Stimulated activated CD8-positive, alpha-beta memory T cell treated with anti-CD3 and anti-CD28 coated beads, Interleukin-4, amount 100 ng/mL, for 1 hour (primary cell): ENCODE measurements around the gene SH2D3C.

ENCODE experiments used
- DNase-seq, 2 donors: peaks; one replicate each; pipeline ENCODE4 v3.0.0-alpha.2; 2020; ENCODE audit warnings: low read depth in 2 of 2, low spot score in 1 of 2

Gene SH2D3C

DNA sequence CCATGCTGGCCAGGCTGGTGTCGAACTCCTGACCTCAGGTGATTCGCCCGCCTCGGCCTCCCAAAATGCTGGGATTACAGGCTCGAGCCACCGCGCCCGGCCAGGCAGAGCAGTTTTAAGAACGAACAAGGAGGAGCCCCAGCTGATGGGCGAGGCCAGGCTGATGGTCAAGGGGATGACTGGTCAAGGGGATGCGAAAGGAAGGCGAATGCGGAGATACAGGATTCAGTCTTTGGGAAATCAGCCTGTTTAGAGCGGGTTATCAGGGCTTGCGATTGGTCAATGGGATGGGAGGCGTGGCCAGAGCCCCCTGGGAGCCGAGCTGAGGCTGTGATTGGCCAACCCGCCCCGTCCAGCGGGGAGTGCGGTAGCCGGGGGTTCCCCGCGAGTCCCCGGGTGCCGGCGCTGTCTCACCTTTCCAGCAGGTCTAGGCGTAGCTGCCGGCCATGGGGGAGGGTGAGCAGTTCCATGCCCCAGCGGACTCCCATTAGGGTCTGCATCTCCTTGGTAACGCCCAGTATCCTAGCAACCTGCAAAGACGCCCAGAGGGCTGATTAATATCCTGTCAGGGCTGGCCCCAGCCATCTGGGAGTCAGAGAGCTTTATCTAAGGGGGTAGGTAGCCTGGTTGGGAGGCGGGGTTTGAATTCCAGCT, 35.9 kb downstream of the SH2D3C start:
- no peak for DNase-seq

- no peak for DNase-seq
These were observed 36.5 kb downstream of the SH2D3C start for GRCh38 chr9:127741831-127742434.

DNA sequence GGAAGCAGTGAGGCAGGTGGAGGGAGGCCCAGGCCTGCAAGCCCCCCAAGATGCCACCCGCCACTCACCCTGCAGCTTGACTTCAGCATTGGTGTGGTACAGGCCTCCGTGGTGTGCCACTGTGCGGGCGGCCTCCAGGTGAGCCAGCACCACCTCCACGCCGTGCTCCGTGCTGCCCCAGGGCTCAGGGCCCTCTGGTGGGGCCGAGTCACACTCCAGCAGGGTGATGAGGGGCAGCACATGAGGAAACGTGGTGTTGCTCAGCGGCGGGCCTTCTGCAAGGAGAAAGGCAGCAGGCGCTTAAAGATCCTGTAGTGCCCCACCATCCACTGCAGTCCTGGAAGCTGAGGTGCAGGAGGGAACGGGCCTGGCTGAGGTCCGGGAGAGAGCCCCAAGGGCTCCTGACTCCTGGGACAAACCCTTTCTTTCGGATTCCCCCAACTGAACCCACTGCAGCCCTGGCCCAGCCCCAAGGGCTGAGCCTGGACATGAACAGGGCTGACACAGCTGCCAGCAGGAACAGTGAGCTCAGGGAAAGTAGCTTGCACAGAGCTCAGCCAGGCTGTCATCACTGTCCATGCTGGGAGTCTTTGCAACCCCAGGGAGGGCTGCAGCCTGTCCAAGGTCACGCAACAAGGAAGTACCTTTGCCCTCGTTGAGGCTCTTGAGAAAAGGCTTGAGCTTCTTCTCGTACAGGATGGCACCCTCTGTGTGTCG, 38.7 kb downstream of the SH2D3C start:
- no peak for DNase-seq

- DNase-seq, result no peak
These were observed 39.8 kb downstream of the SH2D3C start for GRCh38 chr9:127738666-127739065.

- DNase-seq, result no peak
These were observed 42.8 kb downstream of the SH2D3C start for GRCh38 chr9:127735530-127736185.

- peak; percentile 98 to 99 for DNase-seq
These were observed 43.5 kb downstream of the SH2D3C start, which contains the start of gene TOR2A for GRCh38 chr9:127734747-127735529. TSS of gene TOR2A (minus strand) at chr9:127735294. CDS start at chr9:127735270, 24 bp downstream.

DNA sequence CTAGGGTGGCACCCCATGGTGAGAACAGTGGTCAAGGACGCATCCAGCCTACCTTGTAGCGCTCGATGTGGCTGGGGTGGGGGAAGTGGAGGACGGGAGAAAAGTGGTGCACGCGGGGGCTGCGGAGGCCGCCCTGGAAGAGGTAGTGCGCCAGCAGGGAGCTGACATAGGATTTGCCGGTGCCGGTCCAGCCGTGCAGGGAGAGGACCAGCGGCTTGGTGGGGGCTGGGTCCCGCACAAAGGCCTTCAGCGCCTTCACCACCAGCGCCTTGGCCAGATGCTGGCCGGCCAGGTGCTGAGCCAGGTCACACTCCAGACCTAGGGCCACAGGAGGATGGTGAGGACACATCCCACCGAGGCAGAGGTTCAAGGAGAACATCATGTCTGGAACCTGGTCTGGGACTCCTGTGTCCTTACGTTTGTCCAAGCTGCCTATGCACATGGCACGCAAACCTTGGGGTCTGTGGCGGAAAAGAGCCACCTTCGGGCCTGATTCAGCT, 44.2 kb downstream of the SH2D3C start:
- no peak for DNase-seq

DNA sequence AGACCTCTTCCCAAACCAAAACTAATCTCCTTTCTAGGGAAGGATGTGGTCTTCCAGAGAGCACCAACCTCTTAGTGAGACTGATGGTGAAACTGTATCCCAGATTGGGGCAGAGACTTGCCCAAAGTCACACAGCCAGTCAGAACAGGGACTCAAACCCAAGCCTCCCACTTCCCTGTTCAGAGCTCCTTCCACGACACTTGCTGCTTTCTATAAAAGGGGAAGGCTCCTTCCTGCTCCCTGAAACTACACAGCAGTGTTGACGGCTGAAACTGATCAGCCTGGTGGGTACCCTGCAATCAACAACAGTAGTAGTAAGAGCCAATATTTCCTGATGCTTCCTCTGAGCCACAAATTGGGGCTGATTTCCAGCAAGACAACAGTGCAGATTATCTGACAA, 44.9 kb downstream of the SH2D3C start:
- DNase-seq, result no peak

DNA sequence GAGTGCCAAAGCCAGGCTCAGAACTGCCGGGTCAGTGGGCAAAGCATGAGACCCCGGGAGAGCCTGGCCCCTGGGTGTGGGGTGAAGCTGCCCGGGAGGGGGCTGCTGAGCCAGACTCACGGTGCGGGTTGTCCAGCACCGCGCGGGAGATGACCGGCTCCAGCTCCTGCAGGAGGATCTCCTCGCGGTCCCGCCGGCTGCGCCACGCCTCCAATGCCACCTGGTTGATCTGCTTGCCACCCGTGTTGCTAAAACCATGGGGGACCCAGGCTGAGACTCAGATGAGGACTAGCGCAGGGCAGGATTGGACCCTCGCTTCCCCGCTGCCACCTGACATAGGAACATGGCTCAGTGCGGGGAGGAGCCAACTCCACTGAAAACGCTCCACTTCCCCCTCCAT, 46.0 kb downstream of the SH2D3C start:
- DNase-seq, result no peak

- no peak for DNase-seq
These were observed 46.5 kb downstream of the SH2D3C start for GRCh38 chr9:127731938-127732337.

- DNase-seq, result no peak
These were observed 47.6 kb downstream of the SH2D3C start for GRCh38 chr9:127730799-127731410.

GRCh38 chr9:127730262-127730661, 48.2 kb downstream of the SH2D3C start:
- no peak for DNase-seq

- no peak for DNase-seq
These were observed 48.8 kb downstream of the SH2D3C start for GRCh38 chr9:127729522-127730256.

- DNase-seq, result no peak
These were observed 49.7 kb downstream of the SH2D3C start for GRCh38 chr9:127728808-127729207.

GRCh38 chr9:127726871-127727270, 51.6 kb downstream of the SH2D3C start:
- DNase-seq, result no peak

GRCh38 chr9:127724012-127724411, 54.5 kb downstream of the SH2D3C start:
- DNase-seq, result no peak

- DNase-seq, result no peak
These were observed 55.0 kb downstream of the SH2D3C start for GRCh38 chr9:127723444-127723843.

DNA sequence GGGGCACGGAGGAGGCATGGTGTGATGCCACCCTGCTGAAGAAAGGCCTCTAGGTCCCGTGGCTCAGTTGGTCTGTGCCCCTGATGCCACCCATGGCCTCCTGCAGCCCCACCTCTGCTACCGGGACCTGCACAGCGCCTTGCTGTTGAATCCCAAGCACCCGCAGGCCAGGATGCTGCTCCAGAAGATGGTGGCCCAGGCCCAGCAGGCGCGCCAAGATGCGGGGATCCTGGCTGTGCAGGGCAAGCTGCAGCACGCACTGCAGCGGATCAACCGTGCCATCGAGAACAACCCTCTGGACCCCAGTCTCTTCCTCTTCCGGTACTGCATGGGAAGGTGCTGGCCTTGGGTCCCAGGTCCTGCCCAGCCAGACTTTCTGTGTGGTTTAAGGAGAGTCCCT, 55.5 kb downstream of the SH2D3C start:
- DNase-seq, result no peak

DNA sequence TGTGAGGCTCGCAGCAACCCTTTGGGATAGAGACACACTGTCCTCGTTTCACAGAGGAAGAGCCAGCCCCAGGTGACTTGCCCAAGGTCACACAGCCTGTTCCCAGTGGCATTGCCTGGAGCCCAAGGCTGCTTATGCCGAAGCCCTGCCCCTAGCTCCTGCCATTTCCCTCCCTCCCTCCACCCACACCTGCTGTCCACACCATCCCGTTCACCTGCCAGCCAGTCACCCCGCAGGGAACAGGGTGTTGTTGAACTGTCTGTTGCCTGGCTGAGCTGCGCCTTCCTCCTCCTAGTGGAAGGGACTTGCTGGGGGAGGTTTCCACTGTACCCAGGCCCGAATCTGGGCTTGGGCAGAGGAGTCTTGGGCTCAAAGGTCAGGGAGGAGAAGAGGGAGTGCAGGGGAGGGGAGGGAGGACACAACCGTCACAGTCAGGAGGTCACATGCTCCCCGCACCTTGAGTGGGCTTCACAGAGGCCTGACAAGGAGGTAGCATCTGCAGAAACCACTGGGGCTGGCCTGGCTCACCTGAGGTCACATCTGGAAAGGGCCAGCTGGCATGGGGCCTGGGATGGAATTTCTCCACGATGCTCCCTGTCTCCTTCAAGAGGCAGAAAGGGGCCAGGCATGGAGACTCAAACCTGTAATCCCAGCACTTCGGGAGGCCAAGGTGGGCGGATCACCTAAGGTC, 56.3 kb downstream of the SH2D3C start:
- no peak for DNase-seq
